SK-N-SH (cell line): ENCODE measurements around the gene TWNK.

Experiments
- CHD2 ChIP-seq: fragments of 150-350 bp; IDR thresholded peaks from 2 replicates; pipeline ENCODE4 v1.6.1; 2018; ENCODE audit warnings: low read length; ENCODE audit not compliant: partially characterized antibody
- CTCF ChIP-seq: fragments of 200-600 bp; sonication (generic); IDR thresholded peaks from 2 replicates; pipeline ENCODE4 v1.6.1; 2017; ENCODE audit warnings: antibody characterized with exemption, mild to moderate bottlenecking, moderate library complexity
- IRF3 ChIP-seq: fragments of 150-350 bp; IDR thresholded peaks from 2 replicates; pipeline ENCODE4 v1.6.1; 2016; ENCODE audit warnings: mild to moderate bottlenecking, low read depth, low read length
- MAX ChIP-seq: IDR thresholded peaks from 2 replicates; pipeline ENCODE4 v1.4.0; 2012; ENCODE audit warnings: low read depth
- MEF2A ChIP-seq: IDR thresholded peaks from 2 replicates; pipeline ENCODE4 v1.4.0; 2012; ENCODE audit warnings: low read depth, borderline replicate concordance
- MXI1 ChIP-seq: IDR thresholded peaks from 2 replicates; pipeline ENCODE4 v1.6.1; 2012; ENCODE audit warnings: mild to moderate bottlenecking, low read depth, low read length, improper control_type of control experiment
- PBX3 ChIP-seq: IDR thresholded peaks from 2 replicates; pipeline ENCODE4; 2012
- POLR2AphosphoS5 ChIP-seq: IDR thresholded peaks from 2 replicates; pipeline ENCODE4 v1.6.1; 2012; ENCODE audit warnings: low read depth, low read length
- RAD21 ChIP-seq: IDR thresholded peaks from 2 replicates; pipeline ENCODE4 v1.6.1; 2012; ENCODE audit warnings: mild to moderate bottlenecking, low read length
- REST ChIP-seq: IDR thresholded peaks from 2 replicates; pipeline ENCODE4 v1.6.1; 2012; ENCODE audit warnings: mild to moderate bottlenecking, low read depth, low read length, moderate library complexity
- RFX5 ChIP-seq: IDR thresholded peaks from 2 replicates; pipeline ENCODE4 v1.6.1; 2012; ENCODE audit warnings: mild to moderate bottlenecking, improper control_type of control experiment, low read length
- TEAD4 ChIP-seq: IDR thresholded peaks from 2 replicates; pipeline ENCODE4 v1.4.0; 2012; ENCODE audit warnings: mild to moderate bottlenecking, borderline replicate concordance; ENCODE audit not compliant: insufficient read depth

- no peak for TF ChIP-seq CHD2
- TF ChIP-seq CTCF = no peak
- TF ChIP-seq RFX5 = no peak
- TF ChIP-seq POLR2AphosphoS5 = no peak
- no peak for TF ChIP-seq TEAD4
- TF ChIP-seq MXI1 = no peak
- no peak for TF ChIP-seq MAX
- no peak for TF ChIP-seq RAD21
- TF ChIP-seq MEF2A = no peak
- TF ChIP-seq IRF3 = no peak
- TF ChIP-seq REST = no peak
- no peak for TF ChIP-seq PBX3
Observed at GRCh38 chr10:101020427-101021075, 33.2 kb downstream of the TWNK start.
